ENCODE data around the gene PRKD1. TPM values are rescaled to one million over a fixed set of nuclear protein-coding genes. Genes with fewer than 3 reads are reported as not detected.

The PRKD1 gene
- total RNA-seq, 3 donors from 2014 or later = 0.93 to 10.2 (median 3.1) TPM

DNA sequence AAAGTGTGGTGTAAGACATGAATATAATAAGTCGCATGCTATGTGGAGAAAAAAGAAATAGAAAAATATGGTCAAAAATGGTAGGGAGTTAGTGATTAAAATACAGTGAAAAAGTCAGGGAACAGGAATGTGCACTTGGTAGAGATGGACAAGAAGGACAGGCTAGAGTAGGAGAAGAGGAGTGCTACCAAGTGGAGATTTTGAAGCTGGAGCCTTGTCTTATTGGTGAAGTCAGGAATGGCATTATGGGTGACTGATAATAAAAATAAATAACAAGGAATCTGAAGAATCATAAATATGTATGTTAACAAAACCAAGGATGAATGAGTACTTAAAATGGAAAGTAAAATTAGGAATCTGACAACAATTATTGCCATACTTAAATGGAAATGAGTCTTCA lies 204.8 kb downstream of the PRKD1 start:
- DNase-seq (no peak), ATAC-seq (no peak)
- no peaks in the 10 kb centered on the region for H3K36me3 ChIP-seq (ENCODE audit: low read depth)
- TF ChIP-seq, protein P1, sequence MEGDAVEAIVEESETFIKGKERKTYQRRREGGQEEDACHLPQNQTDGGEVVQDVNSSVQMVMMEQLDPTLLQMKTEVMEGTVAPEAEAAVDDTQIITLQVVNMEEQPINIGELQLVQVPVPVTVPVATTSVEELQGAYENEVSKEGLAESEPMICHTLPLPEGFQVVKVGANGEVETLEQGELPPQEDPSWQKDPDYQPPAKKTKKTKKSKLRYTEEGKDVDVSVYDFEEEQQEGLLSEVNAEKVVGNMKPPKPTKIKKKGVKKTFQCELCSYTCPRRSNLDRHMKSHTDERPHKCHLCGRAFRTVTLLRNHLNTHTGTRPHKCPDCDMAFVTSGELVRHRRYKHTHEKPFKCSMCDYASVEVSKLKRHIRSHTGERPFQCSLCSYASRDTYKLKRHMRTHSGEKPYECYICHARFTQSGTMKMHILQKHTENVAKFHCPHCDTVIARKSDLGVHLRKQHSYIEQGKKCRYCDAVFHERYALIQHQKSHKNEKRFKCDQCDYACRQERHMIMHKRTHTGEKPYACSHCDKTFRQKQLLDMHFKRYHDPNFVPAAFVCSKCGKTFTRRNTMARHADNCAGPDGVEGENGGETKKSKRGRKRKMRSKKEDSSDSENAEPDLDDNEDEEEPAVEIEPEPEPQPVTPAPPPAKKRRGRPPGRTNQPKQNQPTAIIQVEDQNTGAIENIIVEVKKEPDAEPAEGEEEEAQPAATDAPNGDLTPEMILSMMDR (IDR thresholded peaks at IDR 0.05) = no peak
- no peaks in the 10 kb centered on the region for H3K9me3 ChIP-seq
- H3K4me3 ChIP-seq = no peak overlapping the region
- H3K4me1 ChIP-seq (ENCODE audit: low read depth) = no peaks in the 10 kb centered on the region
- intact Hi-C loops (cut with DNase I, micrococcal nuclease) = no loop called here

DNA sequence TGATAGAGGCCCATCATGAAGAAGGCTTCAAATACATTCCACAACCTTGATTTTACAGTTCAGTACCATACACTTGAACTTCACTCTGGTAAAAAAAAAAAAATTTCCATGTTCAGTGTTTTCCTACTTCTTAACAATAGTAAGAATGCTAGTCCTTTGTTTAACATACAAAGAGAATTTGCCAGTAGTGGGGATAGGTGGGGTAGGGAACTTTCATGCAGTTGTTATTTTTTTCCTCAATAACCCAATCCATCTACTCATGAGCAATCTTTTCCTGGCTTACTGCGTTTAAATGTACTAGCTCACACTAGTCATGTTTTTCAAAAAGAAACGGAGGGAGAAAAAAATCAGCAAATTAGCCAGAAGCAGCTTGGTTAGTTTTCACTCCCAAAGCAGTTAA lies 206.1 kb downstream of the PRKD1 start:
- Histone ChIP-seq H3K9me3 (no peaks in the 10 kb centered on the region), H3K36me3 (ENCODE audit: low read depth) (no peaks in the 10 kb centered on the region), H3K4me3 (no peak overlapping the region), H3K4me1 (ENCODE audit: low read depth) (no peaks in the 10 kb centered on the region)
- ATAC-seq (no peak), DNase-seq (no peak)
- TF ChIP-seq, protein P1 (IDR thresholded peaks at IDR 0.05) = no peak
- intact Hi-C loops (cut with DNase I, micrococcal nuclease) = no loop called here

DNA sequence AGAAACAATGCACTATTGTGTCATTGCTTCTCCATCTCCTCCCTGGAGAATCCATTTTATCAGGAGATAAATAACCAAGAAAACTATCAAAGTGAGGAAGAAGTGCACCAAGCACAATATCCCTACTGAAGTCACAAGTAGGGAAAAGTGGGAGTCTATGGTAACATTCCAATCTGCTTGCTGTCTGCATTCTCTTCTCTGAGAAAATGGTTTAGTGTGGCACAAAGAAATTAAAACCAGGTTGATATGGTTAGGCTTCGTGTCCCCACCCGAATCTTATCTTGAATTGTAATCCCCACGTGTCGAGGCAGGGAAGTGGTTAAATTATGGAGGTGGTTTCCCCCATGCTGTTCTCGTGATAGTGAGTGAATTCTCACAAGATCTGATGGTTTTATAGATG lies 209.7 kb downstream of the PRKD1 start:
- Histone ChIP-seq H3K4me3 (no peak overlapping the region), H3K4me1 (ENCODE audit: low read depth) (no peaks in the 10 kb centered on the region), H3K9me3 (no peaks in the 10 kb centered on the region), H3K36me3 (ENCODE audit: low read depth) (no peaks in the 10 kb centered on the region)
- intact Hi-C loops (cut with DNase I, micrococcal nuclease) = no loop called here
- DNase-seq (no peak), ATAC-seq (no peak)
- TF ChIP-seq, protein P1 (IDR thresholded peaks at IDR 0.05) = no peak

DNA sequence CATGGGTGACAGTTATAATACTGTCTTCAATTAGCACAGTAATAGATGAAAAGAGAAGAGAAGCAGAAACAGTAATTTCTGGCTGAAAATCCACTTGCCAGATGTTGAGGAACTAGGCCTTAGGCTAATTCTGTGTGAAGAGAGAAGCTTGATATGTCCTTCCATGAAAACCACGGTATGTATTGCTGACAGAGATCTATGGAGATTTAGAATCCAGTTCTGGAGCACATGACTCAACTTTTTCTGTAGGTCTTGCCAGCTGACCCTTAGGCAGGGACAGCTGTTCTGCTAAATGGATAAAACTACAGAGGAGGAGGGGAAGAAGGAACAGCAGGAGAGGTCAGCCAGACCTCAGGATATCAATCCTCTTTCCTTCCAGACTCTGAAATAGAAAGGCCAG lies 211.5 kb downstream of the PRKD1 start:
- Histone ChIP-seq H3K4me1 (ENCODE audit: low read depth) (no peaks in the 10 kb centered on the region), H3K9me3 (no peaks in the 10 kb centered on the region), H3K4me3 (no peak overlapping the region), H3K36me3 (ENCODE audit: low read depth) (no peaks in the 10 kb centered on the region)
- TF ChIP-seq, protein P1 (IDR thresholded peaks at IDR 0.05) = no peak
- DNase-seq (no peak), ATAC-seq (no peak)
- intact Hi-C loops (cut with DNase I, micrococcal nuclease) = no loop called here

DNA sequence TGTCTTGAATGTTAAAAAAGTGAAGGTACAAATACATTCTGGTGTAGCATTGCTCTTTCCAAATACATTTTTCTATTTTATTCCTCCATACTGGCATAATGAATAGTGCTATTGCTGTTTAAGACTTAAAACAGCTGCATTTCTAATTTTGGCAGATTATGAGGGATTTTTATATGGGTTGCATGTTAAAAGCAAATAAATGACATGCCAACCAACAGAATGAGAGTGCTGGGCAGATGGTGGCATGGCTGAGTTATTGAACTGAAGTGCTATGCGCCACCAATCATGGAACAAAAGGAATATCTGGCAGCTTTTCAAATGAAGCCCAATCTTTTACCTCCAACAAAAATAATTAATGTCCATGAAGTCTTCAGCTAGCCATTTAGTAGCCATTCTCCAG lies 215.0 kb downstream of the PRKD1 start:
- no peaks in the 10 kb centered on the region for H3K9me3 ChIP-seq
- no peak overlapping the region for H3K4me3 ChIP-seq
- ATAC-seq = no peak
- no peaks in the 10 kb centered on the region for H3K36me3 ChIP-seq (ENCODE audit: low read depth)
- intact Hi-C loops (cut with DNase I, micrococcal nuclease) = no loop called here
- DNase-seq = no peak
- no peaks in the 10 kb centered on the region for H3K4me1 ChIP-seq (ENCODE audit: low read depth)
- TF ChIP-seq, protein P1 (IDR thresholded peaks at IDR 0.05) = no peak

DNA sequence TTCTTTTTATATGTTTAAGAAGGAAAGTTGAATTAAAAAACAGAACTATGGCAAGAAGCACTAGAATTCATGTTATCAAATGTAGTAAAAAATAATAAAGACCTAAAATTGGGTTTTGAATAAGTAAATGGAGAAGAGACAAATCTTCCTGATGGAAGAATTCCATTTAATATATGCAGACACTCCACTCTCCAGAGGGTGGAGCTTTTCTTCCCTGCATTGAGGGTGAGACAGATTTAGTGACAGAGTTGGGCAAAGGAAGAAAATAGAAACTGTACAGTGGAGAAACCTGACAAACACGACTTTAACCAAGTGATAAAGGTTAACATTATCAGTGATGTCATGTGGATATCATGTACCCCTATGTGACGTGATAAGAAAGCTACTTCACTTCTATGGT lies 217.6 kb downstream of the PRKD1 start:
- intact Hi-C loops (cut with DNase I, micrococcal nuclease) = no loop called here

More for the DNA sequence above, 217.6 kb downstream of the PRKD1 start:
- Histone ChIP-seq H3K9me3 (no peaks in the 10 kb centered on the region), H3K4me3 (no peak overlapping the region), H3K4me1 (ENCODE audit: low read depth) (no peaks in the 10 kb centered on the region), H3K36me3 (ENCODE audit: low read depth) (no peaks in the 10 kb centered on the region)
- ATAC-seq (no peak), DNase-seq (no peak)
- TF ChIP-seq, protein P1 (IDR thresholded peaks at IDR 0.05) = no peak
